ENCODE results near the gene CLIP2.
A peak's percentile ranks its signal among the peaks of the same experiment; 100 is the strongest.

The CLIP2 gene

DNA sequence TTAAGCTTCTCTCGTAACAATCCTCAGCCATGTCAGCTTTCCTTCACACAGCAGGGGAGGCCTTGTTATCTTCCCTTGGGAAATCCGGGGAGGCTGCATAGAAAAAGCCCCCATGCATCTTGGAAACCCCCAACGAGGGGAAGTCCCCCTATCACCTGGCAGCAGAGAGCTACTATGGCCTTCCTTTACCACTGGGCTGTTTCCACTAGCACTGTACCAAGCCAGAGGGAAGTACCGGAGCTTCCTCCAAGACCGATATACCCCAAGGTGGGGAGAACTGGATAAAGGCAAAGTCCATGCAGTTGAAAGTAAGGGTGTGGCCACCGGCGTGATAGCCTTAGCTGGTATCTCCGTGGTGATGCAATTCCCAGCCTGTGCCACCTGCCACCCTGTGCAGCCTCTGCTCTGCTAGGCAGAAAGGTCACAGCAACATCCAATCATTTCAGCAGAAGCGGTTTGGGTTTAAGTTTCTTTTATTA lies 4.4 kb upstream of the CLIP2 start:
- TF ChIP-seq, protein P1, sequence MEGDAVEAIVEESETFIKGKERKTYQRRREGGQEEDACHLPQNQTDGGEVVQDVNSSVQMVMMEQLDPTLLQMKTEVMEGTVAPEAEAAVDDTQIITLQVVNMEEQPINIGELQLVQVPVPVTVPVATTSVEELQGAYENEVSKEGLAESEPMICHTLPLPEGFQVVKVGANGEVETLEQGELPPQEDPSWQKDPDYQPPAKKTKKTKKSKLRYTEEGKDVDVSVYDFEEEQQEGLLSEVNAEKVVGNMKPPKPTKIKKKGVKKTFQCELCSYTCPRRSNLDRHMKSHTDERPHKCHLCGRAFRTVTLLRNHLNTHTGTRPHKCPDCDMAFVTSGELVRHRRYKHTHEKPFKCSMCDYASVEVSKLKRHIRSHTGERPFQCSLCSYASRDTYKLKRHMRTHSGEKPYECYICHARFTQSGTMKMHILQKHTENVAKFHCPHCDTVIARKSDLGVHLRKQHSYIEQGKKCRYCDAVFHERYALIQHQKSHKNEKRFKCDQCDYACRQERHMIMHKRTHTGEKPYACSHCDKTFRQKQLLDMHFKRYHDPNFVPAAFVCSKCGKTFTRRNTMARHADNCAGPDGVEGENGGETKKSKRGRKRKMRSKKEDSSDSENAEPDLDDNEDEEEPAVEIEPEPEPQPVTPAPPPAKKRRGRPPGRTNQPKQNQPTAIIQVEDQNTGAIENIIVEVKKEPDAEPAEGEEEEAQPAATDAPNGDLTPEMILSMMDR (IDR thresholded peaks at IDR 0.05; ENCODE audit: insufficient read depth, low read depth, low read length, missing control alignments), result no peak
- DNase-seq (ENCODE audit: low read depth), result no peak
- no peak overlapping the region for H3K4me3 ChIP-seq (ENCODE audit: low read length)

DNA sequence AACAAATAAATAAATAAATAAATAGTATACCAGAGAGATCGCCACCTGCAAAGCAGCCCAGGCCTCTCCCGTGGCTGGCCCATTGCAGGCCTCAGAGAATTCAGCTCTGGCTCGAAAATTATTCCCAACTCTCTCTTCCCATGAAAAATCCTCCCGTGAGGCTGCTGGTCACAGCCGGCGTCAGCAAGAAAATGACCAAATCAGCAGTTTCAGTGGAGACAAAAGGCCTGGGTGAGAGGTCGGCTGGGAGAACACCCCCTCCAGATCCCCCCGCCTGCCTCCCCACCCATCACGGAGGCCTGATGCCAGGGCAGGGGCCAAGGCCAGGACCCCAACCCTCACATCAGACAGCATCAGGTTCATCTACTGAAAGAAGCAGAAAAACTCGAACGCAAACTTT lies 3.1 kb upstream of the CLIP2 start:
- no peak for DNase-seq (ENCODE audit: low read depth)
- TF ChIP-seq, protein P1 (IDR thresholded peaks at IDR 0.05; ENCODE audit: insufficient read depth, low read depth, low read length, missing control alignments), result no peak
- no peak overlapping the region for H3K4me3 ChIP-seq (ENCODE audit: low read length)

DNA sequence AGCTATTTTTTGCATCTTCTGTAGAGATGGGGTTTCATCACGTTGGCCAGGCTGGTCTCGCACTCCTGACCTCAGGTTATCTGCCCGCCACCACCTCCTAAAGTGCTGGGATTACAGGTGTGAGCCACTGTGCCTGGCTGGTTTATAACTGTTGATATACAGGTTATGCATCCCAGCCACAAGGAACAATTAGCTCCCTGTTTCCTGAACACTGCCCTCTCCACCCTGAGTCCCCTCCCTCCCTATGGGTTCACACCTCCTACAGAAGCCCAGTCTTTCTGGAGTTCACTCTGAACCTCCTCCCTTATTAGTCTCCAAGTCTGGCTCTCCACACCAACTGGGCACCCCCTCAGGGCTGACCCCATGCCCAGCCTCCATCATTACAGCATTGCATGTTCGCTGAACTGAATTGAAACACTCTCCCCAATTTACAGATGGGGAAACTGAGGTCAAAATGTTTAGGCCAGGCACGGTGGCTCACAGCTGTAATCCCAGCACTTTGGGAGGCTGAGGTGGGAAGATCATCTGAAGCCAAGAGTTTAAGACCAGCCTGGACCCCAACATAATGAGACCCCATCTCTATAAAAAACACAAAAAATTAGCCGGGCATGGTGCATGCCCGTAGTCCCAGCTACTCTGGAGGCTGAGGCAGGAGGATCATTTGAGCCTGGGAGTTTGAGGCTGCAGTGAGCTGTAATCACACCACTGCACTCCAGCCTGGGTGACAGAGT lies 1.7 kb upstream of the CLIP2 start:
- no peak for DNase-seq (ENCODE audit: low read depth)
- TF ChIP-seq, protein P1 (IDR thresholded peaks at IDR 0.05; ENCODE audit: insufficient read depth, low read depth, low read length, missing control alignments), result no peak
- H3K4me3 ChIP-seq (ENCODE audit: low read length), result no peak overlapping the region

GRCh38 chr7:74288034-74288881 lies 949 bp upstream of the CLIP2 start:
- H3K4me3 ChIP-seq (ENCODE audit: low read length), result no peak overlapping the region
- TF ChIP-seq, protein P1 (IDR thresholded peaks at IDR 0.05; ENCODE audit: insufficient read depth, low read depth, low read length, missing control alignments), result no peak
- DNase-seq (ENCODE audit: low read depth), result no peak

DNA sequence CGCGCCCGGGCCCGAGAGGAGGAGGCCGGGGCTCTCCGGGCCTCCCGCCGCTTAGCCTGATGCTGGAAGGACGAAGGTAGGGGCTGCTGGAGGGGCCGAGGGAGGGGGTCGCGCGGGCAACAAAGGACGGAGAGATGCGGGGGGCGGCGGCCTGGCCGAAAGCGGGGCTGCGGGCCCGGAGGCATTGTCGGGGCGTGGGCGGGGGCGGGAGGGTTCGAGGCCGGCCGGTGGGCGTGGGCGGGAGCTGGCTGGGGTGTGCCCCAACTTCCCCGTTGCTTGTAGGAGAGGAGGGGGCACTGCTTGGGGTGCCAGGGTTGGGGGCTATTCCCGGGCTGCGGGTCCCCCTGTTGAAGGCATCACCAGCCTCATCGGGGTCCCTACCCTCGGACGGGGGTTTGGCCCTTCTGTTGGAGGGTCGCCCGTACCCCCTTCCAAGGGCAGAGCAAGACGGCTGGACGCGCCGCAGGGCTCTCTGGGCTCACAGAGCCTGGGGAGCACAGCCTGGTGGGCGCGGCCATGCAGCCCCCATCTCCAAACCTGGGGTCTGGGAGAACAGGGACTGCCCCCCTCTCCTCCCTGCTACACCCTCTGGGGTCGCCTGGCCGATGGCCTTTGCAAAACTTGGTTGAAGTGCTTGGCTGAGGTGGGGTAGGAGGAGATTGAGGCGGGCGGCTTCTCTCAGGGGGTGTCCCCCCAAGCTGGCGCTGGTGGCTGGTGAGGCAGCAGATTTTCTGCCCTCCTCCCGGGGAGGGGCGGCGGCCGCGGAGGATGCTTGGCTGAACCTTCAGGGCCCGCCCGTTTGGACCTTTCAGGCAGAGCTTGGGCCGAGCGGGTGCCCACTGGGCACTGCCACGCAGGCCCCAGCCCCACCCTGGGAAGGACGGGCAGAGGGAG lies 699 bp downstream of the CLIP2 start:
- DNase-seq (ENCODE audit: low read depth), result no peak
- peak overlapping the region; percentile 52 for H3K4me3 ChIP-seq (ENCODE audit: low read length)
- TF ChIP-seq, protein P1 (IDR thresholded peaks at IDR 0.05; ENCODE audit: insufficient read depth, low read depth, low read length, missing control alignments), result no peak

GRCh38 chr7:74290553-74290950 lies 1.3 kb downstream of the CLIP2 start:
- TF ChIP-seq, protein P1 (IDR thresholded peaks at IDR 0.05; ENCODE audit: insufficient read depth, low read depth, low read length, missing control alignments), result no peak
- H3K4me3 ChIP-seq (ENCODE audit: low read length), result peak overlapping the region; percentile 52
- no peak for DNase-seq (ENCODE audit: low read depth)

Measured in epithelial cell of esophagus (primary cell).